Pancreas (tissue), 10 donors: ENCODE results near the gene CDC20. TPM values are rescaled to one million over a fixed set of nuclear protein-coding genes. Genes with fewer than 3 reads are reported as not detected.

Source experiments
- ATAC-seq, 4 donors: fragments of 200-7000 bp; cut with Tn5 transposase; one replicate each; pipeline versions ENCODE4 v1.8.0 to v1.9.1; 2020; ENCODE audit warnings: mild to moderate bottlenecking in 4 of 4, moderate library complexity in 4 of 4
- DNase-seq, 6 donors: peaks; one replicate each; pipeline ENCODE4 v3.0.0-alpha.2; 2020
- FAIRE-seq: peaks from 2 replicates; lab custom pipeline; 2012; peaks lifted over from hg19 to GRCh38; lab: Jason Lieb, UNC
- H3K27ac ChIP-seq, 4 donors: fragments of 200-600 bp; sonication (generic); 1 replicate in 3 of 4; 2 replicates in 1 of 4; pipeline versions ENCODE4 v1.5.0 to v1.8.0; 2020
- H3K27me3 ChIP-seq, 4 donors: fragments of 200-600 bp; one replicate each; pipeline ENCODE4 v1.8.0; 2021
- H3K36me3 ChIP-seq, 3 donors: fragments of 200-600 bp; sonication (generic) in 1 of 3; one replicate each; pipeline versions ENCODE4 v1.5.0 to v1.8.0; 2020 to 2021
- H3K4me1 ChIP-seq, 3 donors: fragments of 200-600 bp; one replicate each; pipeline ENCODE4 v1.8.0; 2021
- H3K4me3 ChIP-seq, 4 donors: fragments of 200-600 bp; sonication (generic) in 2 of 4; one replicate each; pipeline versions ENCODE4 v1.5.0 to v1.8.0; 2020 to 2021
- H3K9me3 ChIP-seq, 4 donors: fragments of 200-600 bp; one replicate each; pipeline ENCODE4 v1.8.0; 2021
- CTCF ChIP-seq, 4 donors: fragments of 200-600 bp; sonication (generic) in 3 of 4; IDR thresholded peaks; one replicate each; pipeline versions ENCODE4 v1.5.0 to v1.8.0; 2021; ENCODE audit warnings: antibody characterized with exemption in 4 of 4
- WGBS, 2 donors: extraction: QIAGEN DNeasy Blood & Tissue Kit; methylation state at CpG; one replicate each; pipeline ENCODE4 v1.1.7; 2013; 5-methylcytosine and 5-hydroxymethylcytosine counted together
- intact Hi-C, 3 donors: fragments of 100-400 bp; cut with DNase I; formaldehyde crosslinking; loops; one replicate each; pipeline versions ENCODE4 v1.11.1 to v1.14.2; 2022
- polyA plus RNA-seq, 2 donors: library from polyadenylated mRNA; stranded (reverse); fragments of 200-250 nt; gene quantifications; one replicate each; pipeline ENCODE4 v1.2.3, GENCODE V29; 2013
- total RNA-seq, 6 donors: library from RNA; stranded (reverse); fragmentation: NEBNext Ultra II Directional in 4 of 6; extraction: Animal tissue kit (Norgen Biotek cat#: 25700) in 4 of 6; gene quantifications; one replicate each; pipeline versions ENCODE4 v1.2.1 to v1.2.4, GENCODE V29; 2021 to 2023
- donor health status: healthy with polysubstance abuse.
- donor health status: DM: no; HTN: no; CAD: no; lungs with moderate emphysema.
- donor health status: DM: no; HTN: no; CAD: no.
- donor health status: control.
- donor health status: control.
- donor health status: Bipolar disorder and iron deficiency.
- donor health status: DM: yes; HTN: yes; CAD: no.
- donor health status: DM: no; HTN: no; CAD: no.
- donor health status: DM: no; HTN: no; CAD: no.
- donor health status: DM: yes; HTN: yes; CAD: no.

CDC20 gene
- total and polyA plus RNA-seq, 8 donors, result 0.12 to 1.8 (median 0.52) TPM

GRCh38 chr1:43319288-43319687 is 39.5 kb upstream of the CDC20 start:
- H3K27me3 ChIP-seq, result no peaks in the 10 kb centered on the region
- H3K27ac ChIP-seq, result no peak overlapping the region
- H3K4me1 ChIP-seq, result no peaks in the 10 kb centered on the region
- DNase-seq (no peak), FAIRE-seq (no peak), ATAC-seq (no peak)
- intact Hi-C loops, result no loop called here
- no peaks in the 10 kb centered on the region for H3K9me3 ChIP-seq
- WGBS, 2 donors, result 89 to 93% methylated on average over 5 of the region's 5 CpGs
- H3K36me3 ChIP-seq, result no peaks in the 10 kb centered on the region
- H3K4me3 ChIP-seq, result no peak overlapping the region
- no peak for TF ChIP-seq CTCF (IDR thresholded peaks at IDR 0.05)

- H3K36me3 ChIP-seq, result no peaks in the 10 kb centered on the region
- H3K4me1 ChIP-seq, result no peaks in the 10 kb centered on the region
- H3K27ac ChIP-seq, result no peak overlapping the region
- H3K4me3 ChIP-seq, result no peak overlapping the region
- H3K9me3 ChIP-seq, result no peaks in the 10 kb centered on the region
- H3K27me3 ChIP-seq, result no peaks in the 10 kb centered on the region
- TF ChIP-seq CTCF (IDR thresholded peaks at IDR 0.05), result no peak
- FAIRE-seq (no peak), ATAC-seq (no peak), DNase-seq (no peak)
- 65 to 85% methylated on average over 3 of the region's 3 CpGs for WGBS, 2 donors
- intact Hi-C loops, result no loop called here
Measured at GRCh38 chr1:43319766-43320165, 39.0 kb upstream of the CDC20 start.

DNA sequence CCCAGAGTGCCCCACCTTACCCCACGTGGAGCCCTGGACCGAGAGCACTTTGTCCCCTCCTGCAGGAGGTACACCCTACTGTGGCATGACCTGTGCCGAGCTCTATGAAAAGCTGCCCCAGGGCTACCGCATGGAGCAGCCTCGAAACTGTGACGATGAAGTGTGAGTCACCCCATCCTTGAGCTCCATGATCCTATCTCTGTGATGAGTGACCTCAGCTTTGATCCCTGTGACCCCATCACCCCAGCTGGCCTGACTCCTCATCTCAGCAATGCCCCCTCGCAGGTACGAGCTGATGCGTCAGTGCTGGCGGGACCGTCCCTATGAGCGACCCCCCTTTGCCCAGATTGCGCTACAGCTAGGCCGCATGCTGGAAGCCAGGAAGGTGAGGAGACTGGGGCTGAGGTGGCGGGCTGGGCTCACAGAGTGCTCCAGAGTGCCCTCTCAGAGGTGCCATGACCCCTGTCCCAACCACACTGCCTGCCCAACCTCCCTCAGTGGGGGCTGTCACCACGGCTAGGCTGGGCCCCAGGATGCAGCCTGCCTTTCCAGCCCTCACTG is 37.4 kb upstream of the CDC20 start:
- Histone ChIP-seq H3K27me3 (no peaks in the 10 kb centered on the region), H3K4me1 (no peaks in the 10 kb centered on the region), H3K27ac (no peak overlapping the region), H3K4me3 (no peak overlapping the region), H3K9me3 (no peaks in the 10 kb centered on the region), H3K36me3 (no peaks in the 10 kb centered on the region)
- DNase-seq (no peak), ATAC-seq (no peak), FAIRE-seq (no peak)
- TF ChIP-seq CTCF (IDR thresholded peaks at IDR 0.05), result no peak
- 94% methylated on average over 16 of the region's 16 CpGs for WGBS, 2 donors
- intact Hi-C loops, result no loop called here

- DNase-seq (no peak), FAIRE-seq (no peak), ATAC-seq (no peak)
- no peak for TF ChIP-seq CTCF (IDR thresholded peaks at IDR 0.05)
- intact Hi-C loops, result no loop called here
- Histone ChIP-seq H3K27ac (no peak overlapping the region), H3K27me3 (no peaks in the 10 kb centered on the region), H3K4me1 (no peaks in the 10 kb centered on the region), H3K36me3 (no peaks in the 10 kb centered on the region), H3K9me3 (no peaks in the 10 kb centered on the region), H3K4me3 (no peak overlapping the region)
- WGBS, 2 donors, result 93 to 95% methylated on average over 5 of the region's 5 CpGs
Measured at GRCh38 chr1:43322506-43322905, 36.3 kb upstream of the CDC20 start.

DNA sequence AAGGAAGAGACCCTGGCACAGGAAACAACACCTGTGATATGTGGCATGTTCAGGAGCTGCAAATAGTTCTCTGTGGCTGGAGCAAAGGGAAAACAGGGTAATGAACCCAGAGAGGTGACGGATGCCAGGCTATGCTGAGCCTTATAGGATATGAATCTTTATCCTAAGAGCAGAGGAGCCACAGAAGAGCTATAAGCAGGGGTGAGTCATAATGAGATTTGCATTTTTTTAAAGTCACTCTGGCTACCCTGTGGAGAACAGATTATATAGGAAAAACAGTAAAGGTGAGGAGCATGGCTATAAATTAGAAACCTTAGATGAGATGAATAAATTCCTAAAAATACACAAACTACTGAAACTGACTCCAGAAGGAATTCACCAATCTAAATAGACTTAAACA is 34.0 kb upstream of the CDC20 start:
- intact Hi-C loops, result no loop called here
- Histone ChIP-seq H3K4me1 (no peaks in the 10 kb centered on the region), H3K4me3 (no peak overlapping the region), H3K36me3 (no peaks in the 10 kb centered on the region), H3K27ac (no peak overlapping the region), H3K9me3 (no peaks in the 10 kb centered on the region), H3K27me3 (no peaks in the 10 kb centered on the region)
- DNase-seq (no peak), FAIRE-seq (no peak), ATAC-seq (no peak)
- TF ChIP-seq CTCF (IDR thresholded peaks at IDR 0.05), result no peak
- 99 to 100% methylated on average over 1 of the region's 1 CpG for WGBS, 2 donors
